ENCODE measurements around the gene GALNT14. TPM values are rescaled to one million over a fixed set of nuclear protein-coding genes. Genes with fewer than 3 reads are reported as not detected.

Gene GALNT14
- total RNA-seq, 1 donor = 0.72 TPM

- DNase-seq (ENCODE audit: low read depth) = no peak
- TF ChIP-seq CTCF (IDR thresholded peaks at IDR 0.05; ENCODE audit: insufficient read depth, low read length) = no peak
- no peak overlapping the region for H3K4me3 ChIP-seq (ENCODE audit: low read depth, low read length)
Measured at GRCh38 chr2:31089645-31090044, 48.6 kb downstream of the GALNT14 start.

GRCh38 chr2:31088504-31089195 lies 49.6 kb downstream of the GALNT14 start:
- no peak for DNase-seq (ENCODE audit: low read depth)
- no peak overlapping the region for H3K4me3 ChIP-seq (ENCODE audit: low read depth, low read length)
- TF ChIP-seq CTCF (IDR thresholded peaks at IDR 0.05; ENCODE audit: insufficient read depth, low read length) = no peak

- H3K4me3 ChIP-seq (ENCODE audit: low read depth, low read length) = no peak overlapping the region
- no peak for DNase-seq (ENCODE audit: low read depth)
- no peak for TF ChIP-seq CTCF (IDR thresholded peaks at IDR 0.05; ENCODE audit: insufficient read depth, low read length)
Measured at GRCh38 chr2:31087491-31087890, 50.7 kb downstream of the GALNT14 start.

- no peak for TF ChIP-seq CTCF (IDR thresholded peaks at IDR 0.05; ENCODE audit: insufficient read depth, low read length)
- no peak overlapping the region for H3K4me3 ChIP-seq (ENCODE audit: low read depth, low read length)
- DNase-seq (ENCODE audit: low read depth) = no peak
Measured at GRCh38 chr2:31086590-31086989, 51.6 kb downstream of the GALNT14 start.

GRCh38 chr2:31083234-31083993 lies 54.8 kb downstream of the GALNT14 start:
- no peak overlapping the region for H3K4me3 ChIP-seq (ENCODE audit: low read depth, low read length)
- no peak for TF ChIP-seq CTCF (IDR thresholded peaks at IDR 0.05; ENCODE audit: insufficient read depth, low read length)
- DNase-seq (ENCODE audit: low read depth) = no peak

GRCh38 chr2:31082002-31082401 lies 56.2 kb downstream of the GALNT14 start:
- H3K4me3 ChIP-seq (ENCODE audit: low read depth, low read length) = no peak overlapping the region
- no peak for DNase-seq (ENCODE audit: low read depth)
- TF ChIP-seq CTCF (IDR thresholded peaks at IDR 0.05; ENCODE audit: insufficient read depth, low read length) = no peak

Measured in fibroblast of the aortic adventitia (primary cell).